ENCODE results near the gene MICAL2.

MICAL2 gene

GRCh38 chr11:12290477-12290922 lies 180.1 kb downstream of the MICAL2 start:
- no peak for DNase-seq

GRCh38 chr11:12291313-12291712 lies 180.9 kb downstream of the MICAL2 start:
- DNase-seq = no peak

- DNase-seq = no peak
Observed at GRCh38 chr11:12291766-12292165, 181.4 kb downstream of the MICAL2 start.

- no peak for DNase-seq
Observed at GRCh38 chr11:12292766-12293165, 182.4 kb downstream of the MICAL2 start.

- DNase-seq = no peak
Observed at GRCh38 chr11:12293486-12293885, 183.1 kb downstream of the MICAL2 start.

- DNase-seq = no peak
Observed at GRCh38 chr11:12294613-12295012, 184.2 kb downstream of the MICAL2 start.

- no peak for DNase-seq
Observed at GRCh38 chr11:12295943-12296342, 185.6 kb downstream of the MICAL2 start.

GRCh38 chr11:12298610-12299009 lies 188.2 kb downstream of the MICAL2 start:
- no peak for DNase-seq

GRCh38 chr11:12301379-12301778 lies 191.0 kb downstream of the MICAL2 start:
- no peak for DNase-seq

- no peak for DNase-seq
Observed at GRCh38 chr11:12303421-12304149, 193.2 kb downstream of the MICAL2 start.

GRCh38 chr11:12306830-12307229 lies 196.4 kb downstream of the MICAL2 start:
- DNase-seq = no peak

GRCh38 chr11:12312132-12312531 lies 201.7 kb downstream of the MICAL2 start:
- no peak for DNase-seq
